Large intestine (tissue), 3 donors: ENCODE measurements around the gene FKRP. TPM values are rescaled to one million over a fixed set of nuclear protein-coding genes. Genes with fewer than 3 reads are reported as not detected.

ENCODE experiments used
- DNase-seq, 2 donors: peaks; one replicate each; pipeline versions ENCODE4 v3.0.0 to v3.0.0-alpha.2; 2013
- H3K27ac ChIP-seq: one replicate; pipeline ENCODE4 v1.5.1; 2013; ENCODE audit warnings: low read length
- H3K27me3 ChIP-seq: 2 replicates; pipeline ENCODE4 v1.6.1; 2013; ENCODE audit warnings: low read length; ENCODE audit not compliant: control insufficient read depth, insufficient read depth
- H3K36me3 ChIP-seq: 2 replicates; pipeline ENCODE4 v1.6.1; 2013; ENCODE audit warnings: low read length; ENCODE audit not compliant: control insufficient read depth, insufficient read depth
- H3K4me1 ChIP-seq: one replicate; pipeline ENCODE4 v1.6.1; 2013; ENCODE audit warnings: low read length; ENCODE audit not compliant: control insufficient read depth, insufficient read depth
- H3K4me3 ChIP-seq: one replicate; pipeline ENCODE4 v1.5.1; 2013; ENCODE audit warnings: low read length
- H3K9me3 ChIP-seq: one replicate; pipeline ENCODE4 v1.6.1; 2013; ENCODE audit warnings: mild to moderate bottlenecking, low read depth, low read length, moderate library complexity; ENCODE audit not compliant: control insufficient read depth
- WGBS: methylation state at CpG from one replicate; pipeline ENCODE4 v1.1.5; 2013; ENCODE audit warnings: low lambda C conversion rate; ENCODE audit not compliant: insufficient coverage; 5-methylcytosine and 5-hydroxymethylcytosine counted together
- polyA plus RNA-seq: library from polyadenylated mRNA; unstranded; fragments of 120-200 nt; gene quantifications from one replicate; pipeline ENCODE4 v1.2.1, GENCODE V29; 2013

FKRP gene
- polyA plus RNA-seq, 1 donor: 17.4 TPM

GRCh38 chr19:46731584-46731983 is 14.3 kb upstream of the FKRP start:
- H3K4me1 ChIP-seq: no peaks in the 10 kb centered on the region
- DNase-seq: no peak
- peaks cover 76% of the 10 kb centered on the region for H3K36me3 ChIP-seq
- no peak overlapping the region for H3K4me3 ChIP-seq
- no peaks in the 10 kb centered on the region for H3K9me3 ChIP-seq
- no peaks in the 10 kb centered on the region for H3K27me3 ChIP-seq
- no peak overlapping the region for H3K27ac ChIP-seq
- 85% methylated on average over 6 of the region's 14 CpGs for WGBS

- H3K9me3 ChIP-seq: no peaks in the 10 kb centered on the region
- no peak overlapping the region for H3K4me3 ChIP-seq
- peaks cover 76% of the 10 kb centered on the region for H3K36me3 ChIP-seq
- no peak overlapping the region for H3K27ac ChIP-seq
- no peak for DNase-seq
- H3K27me3 ChIP-seq: no peaks in the 10 kb centered on the region
- no peaks in the 10 kb centered on the region for H3K4me1 ChIP-seq
- no CpG with 5 or more reads among the region's 28 CpGs for WGBS
These were observed 13.5 kb upstream of the FKRP start for GRCh38 chr19:46732172-46732938.

- no peak for DNase-seq
- no peak overlapping the region for H3K27ac ChIP-seq
- no peak overlapping the region for H3K4me3 ChIP-seq
- WGBS: 80% methylated on average over 2 of the region's 23 CpGs
- no peaks in the 10 kb centered on the region for H3K27me3 ChIP-seq
- H3K36me3 ChIP-seq: peaks cover 76% of the 10 kb centered on the region
- no peaks in the 10 kb centered on the region for H3K9me3 ChIP-seq
- no peaks in the 10 kb centered on the region for H3K4me1 ChIP-seq
These were observed 12.7 kb upstream of the FKRP start for GRCh38 chr19:46732966-46733689.

GRCh38 chr19:46733690-46734292 is 12.1 kb upstream of the FKRP start:
- Histone ChIP-seq H3K4me3 (no peak overlapping the region), H3K27ac (no peak overlapping the region), H3K27me3 (no peaks in the 10 kb centered on the region), H3K36me3 (peaks cover 76% of the 10 kb centered on the region), H3K9me3 (no peaks in the 10 kb centered on the region), H3K4me1 (no peaks in the 10 kb centered on the region)
- WGBS: no CpG with 5 or more reads among the region's 11 CpGs
- DNase-seq: no peak

GRCh38 chr19:46736531-46737297 is 9.1 kb upstream of the FKRP start:
- no peaks in the 10 kb centered on the region for H3K27me3 ChIP-seq
- no peak for DNase-seq
- no CpG with 5 or more reads among the region's 22 CpGs for WGBS
- no peak overlapping the region for H3K27ac ChIP-seq
- peaks cover 73% of the 10 kb centered on the region for H3K36me3 ChIP-seq
- H3K4me3 ChIP-seq: no peak overlapping the region
- no peaks in the 10 kb centered on the region for H3K9me3 ChIP-seq
- H3K4me1 ChIP-seq: no peaks in the 10 kb centered on the region

GRCh38 chr19:46737298-46737654 is 8.6 kb upstream of the FKRP start:
- H3K27ac ChIP-seq: no peak overlapping the region

GRCh38 chr19:46737761-46738171 is 8.1 kb upstream of the FKRP start:
- WGBS: no CpG with 5 or more reads among the region's 19 CpGs

More at GRCh38 chr19:46737298-46737654, 8.6 kb upstream of the FKRP start:
- Histone ChIP-seq H3K4me1 (no peaks in the 10 kb centered on the region), H3K9me3 (no peaks in the 10 kb centered on the region), H3K36me3 (peaks cover 71% of the 10 kb centered on the region), H3K27me3 (no peaks in the 10 kb centered on the region), H3K4me3 (no peak overlapping the region)
- no CpG with 5 or more reads among the region's 7 CpGs for WGBS
- no peak for DNase-seq

GRCh38 chr19:46739290-46739771 is 6.5 kb upstream of the FKRP start:
- no CpG with 5 or more reads among the region's 14 CpGs for WGBS
- Histone ChIP-seq H3K36me3 (peaks cover 52% of the 10 kb centered on the region), H3K4me1 (no peaks in the 10 kb centered on the region), H3K27ac (no peak overlapping the region), H3K4me3 (no peak overlapping the region), H3K9me3 (no peaks in the 10 kb centered on the region), H3K27me3 (no peaks in the 10 kb centered on the region)
- DNase-seq: no peak

More at GRCh38 chr19:46737761-46738171, 8.1 kb upstream of the FKRP start:
- H3K9me3 ChIP-seq: no peaks in the 10 kb centered on the region
- H3K4me1 ChIP-seq: no peaks in the 10 kb centered on the region
- H3K4me3 ChIP-seq: no peak overlapping the region
- no peak for DNase-seq
- H3K27me3 ChIP-seq: no peaks in the 10 kb centered on the region
- no peak overlapping the region for H3K27ac ChIP-seq
- H3K36me3 ChIP-seq: peaks cover 67% of the 10 kb centered on the region

GRCh38 chr19:46741447-46741846 is 4.4 kb upstream of the FKRP start:
- no peaks in the 10 kb centered on the region for H3K9me3 ChIP-seq
- WGBS: no CpG with 5 or more reads among the region's 17 CpGs
- H3K36me3 ChIP-seq: peaks cover 46% of the 10 kb centered on the region
- no peaks in the 10 kb centered on the region for H3K27me3 ChIP-seq
- no peak overlapping the region for H3K4me3 ChIP-seq
- peaks cover 2% of the 10 kb centered on the region for H3K4me1 ChIP-seq
- H3K27ac ChIP-seq: no peak overlapping the region
- no peak for DNase-seq

GRCh38 chr19:46742926-46743480 is 2.9 kb upstream of the FKRP start:
- Histone ChIP-seq H3K4me3 (no peak overlapping the region), H3K27ac (no peak overlapping the region), H3K4me1 (peaks cover 2% of the 10 kb centered on the region), H3K9me3 (no peaks in the 10 kb centered on the region), H3K27me3 (no peaks in the 10 kb centered on the region), H3K36me3 (peaks cover 30% of the 10 kb centered on the region)
- no CpG with 5 or more reads among the region's 4 CpGs for WGBS
- no peak for DNase-seq
